ENCODE measurements around the gene RSBN1. TPM values are rescaled to one million over a fixed set of nuclear protein-coding genes. Genes with fewer than 3 reads are reported as not detected.

RSBN1 gene
- total and polyA plus RNA-seq, 10 of the 15 experiments (the other 5 are each of a cell fraction or from before 2014, with no cell fraction given), result 2.9 to 26.8 (median 11.5) TPM

DNA sequence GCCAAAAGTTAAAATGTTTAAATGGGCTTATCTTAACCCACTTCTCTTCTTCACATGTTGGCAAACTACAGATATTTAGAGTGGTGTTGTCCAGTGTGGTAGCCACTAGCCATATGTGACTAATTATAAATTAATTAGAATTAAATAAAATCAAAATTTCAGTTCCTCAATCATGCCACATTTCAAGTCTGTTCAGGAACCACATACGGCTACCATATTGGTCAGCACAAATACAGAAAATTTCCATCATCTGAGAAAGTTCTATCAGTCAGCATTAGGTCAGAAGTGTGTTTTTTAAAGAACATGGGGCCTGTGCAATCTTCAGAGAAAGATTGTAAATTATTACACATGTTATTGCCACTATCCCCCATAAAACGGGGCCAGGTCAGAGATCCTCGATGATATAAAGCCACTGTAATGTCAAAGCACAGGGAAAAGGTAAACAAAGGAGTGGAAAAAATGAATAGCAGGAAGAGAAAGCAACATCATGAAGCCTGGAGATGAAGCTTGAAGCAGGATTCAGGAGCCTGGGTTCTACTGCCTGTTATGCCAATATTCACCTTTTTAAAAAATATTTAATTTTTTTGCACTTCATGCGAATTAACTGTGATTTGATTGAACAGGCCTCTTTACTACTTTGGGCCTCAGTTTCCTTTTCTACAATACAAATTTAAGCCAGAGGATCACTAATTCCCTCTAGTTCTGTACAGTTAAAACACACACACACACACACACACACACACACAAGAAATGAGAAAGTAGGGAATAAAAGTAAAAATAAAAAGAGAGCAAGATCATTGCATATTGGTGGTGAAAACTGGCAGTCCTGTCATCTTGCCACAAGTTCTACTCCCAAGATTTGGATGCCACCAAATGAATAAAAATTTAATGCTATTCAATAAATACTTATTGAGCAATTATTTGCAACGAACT lies 2.3 kb downstream of the RSBN1 start:
- TF ChIP-seq RUNX3 (IDR thresholded peaks at IDR 0.05; ENCODE audit: low read length), result peak; percentile 24; the same call in 1 of the 2 replicates
- no peak for TF ChIP-seq MYC (IDR thresholded peaks at IDR 0.05; ENCODE audit: insufficient read depth, insufficient read length, insufficient replicate concordance, low read length, severe bottlenecking)
- 0 out of 2 replicates have a peak, but pooled peaks have one; percentile 30 for TF ChIP-seq SIN3A (IDR thresholded peaks at IDR 0.05; ENCODE audit: low read depth, low read length)
- TF ChIP-seq SPI1 (IDR thresholded peaks at IDR 0.05; ENCODE audit: borderline replicate concordance, insufficient read depth, low read depth, low read length), result peak; percentile 55; the same call in 1 of the 2 replicates
- TF ChIP-seq, protein P1, sequence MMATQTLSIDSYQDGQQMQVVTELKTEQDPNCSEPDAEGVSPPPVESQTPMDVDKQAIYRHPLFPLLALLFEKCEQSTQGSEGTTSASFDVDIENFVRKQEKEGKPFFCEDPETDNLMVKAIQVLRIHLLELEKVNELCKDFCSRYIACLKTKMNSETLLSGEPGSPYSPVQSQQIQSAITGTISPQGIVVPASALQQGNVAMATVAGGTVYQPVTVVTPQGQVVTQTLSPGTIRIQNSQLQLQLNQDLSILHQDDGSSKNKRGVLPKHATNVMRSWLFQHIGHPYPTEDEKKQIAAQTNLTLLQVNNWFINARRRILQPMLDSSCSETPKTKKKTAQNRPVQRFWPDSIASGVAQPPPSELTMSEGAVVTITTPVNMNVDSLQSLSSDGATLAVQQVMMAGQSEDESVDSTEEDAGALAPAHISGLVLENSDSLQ (IDR thresholded peaks at IDR 0.05), result no peak
- FAIRE-seq, result no peak
- POLR2A ChIA-PET, result interaction anchor here (0.5 to 2.9 kb wide), 3 partner anchors 16 to 1213 kb away, joined by 3 to 16 read pairs (median 5); no protein-coding TSS in a partner anchor
- RAD21 ChIA-PET (ENCODE audit: unreplicated experiment), result interaction anchor here (3.0 kb wide), 1 partner anchor 52 kb away, joined by 55 read pairs; the partner anchor contains the start of gene PHTF1
- Histone ChIP-seq H3K9ac (ENCODE audit: control insufficient read depth, insufficient read depth, low read length) (peak overlapping the region; percentile 2; the same call in 1 of the 2 replicates), H3K9me3 (replicated peaks; ENCODE audit: control insufficient read depth, insufficient read depth, low read length) (no peaks in the 10 kb centered on the region; the same call in 1 of the 3 replicates), H3K4me3 (peak overlapping the region; percentile 75), H2AFZ (ENCODE audit: control insufficient read depth, low read depth, low read length) (no peak overlapping the region), H4K20me1 (ENCODE audit: control insufficient read depth, insufficient read depth) (no peaks in the 10 kb centered on the region), H3K36me3 (ENCODE audit: control insufficient read depth in 2 of 2, insufficient read depth in 2 of 2, low read length in 1 of 2) (peaks cover 0 to 4% of the 10 kb centered on the region in 2 experiments; a peak in 1 of 4 replicates), H3K4me1 (ENCODE audit: control insufficient read depth, insufficient read depth, low read length) (no peaks in the 10 kb centered on the region), H3K27ac (ENCODE audit: control insufficient read depth, insufficient read depth) (peak overlapping the region; percentile 0; the same call in 1 of the 2 replicates), H3K4me2 (ENCODE audit: control insufficient read depth, insufficient read depth) (peak overlapping the region; percentile 89), H3K27me3 (replicated peaks in 1 of 2; ENCODE audit: control insufficient read depth in 2 of 2, insufficient read depth in 2 of 2, low read length in 1 of 2) (no peaks in the 10 kb centered on the region), H3K79me2 (ENCODE audit: control insufficient read depth, insufficient read depth, low read length) (peaks cover 67% of the 10 kb centered on the region)
- intact Hi-C loops (cut with micrococcal nuclease; ENCODE audit: unreplicated experiment), result loop anchor here (2.0 kb wide), 1 partner anchor 51 kb away; the partner anchor contains the start of gene PHTF1
- no TSS peak for BruUV-seq (replicated peaks)
- whole genome bisulfite sequencing (ENCODE audit: insufficient coverage, insufficient replicate concordance, low lambda C conversion rate, missing lambda C conversion rate), result 41% methylated on average over 5 of the region's 5 CpGs
- in situ Hi-C loops (cut with MboI), result no loop called here
- ATAC-seq, result 0 out of 3 replicates have a peak, but pooled peaks have one; percentile 1
- SMC1A ChIA-PET (ENCODE audit: uncharacterized antibody, unreplicated experiment), result interaction anchor here (1.0 to 4.9 kb wide), 2 partner anchors 16 to 50 kb away, joined by 5 to 30 read pairs; partner anchors contain the start of gene PHTF1
- DNase-seq (ENCODE audit: low read depth, low spot score), result no peak
- CTCF ChIA-PET, result interaction anchor here (1.7 kb wide), 1 partner anchor 121 kb away, joined by 4 read pairs; no protein-coding TSS in a partner anchor

All from GM12878 (cell line).